ENCODE results near the gene TMEM18.

TMEM18 gene

DNA sequence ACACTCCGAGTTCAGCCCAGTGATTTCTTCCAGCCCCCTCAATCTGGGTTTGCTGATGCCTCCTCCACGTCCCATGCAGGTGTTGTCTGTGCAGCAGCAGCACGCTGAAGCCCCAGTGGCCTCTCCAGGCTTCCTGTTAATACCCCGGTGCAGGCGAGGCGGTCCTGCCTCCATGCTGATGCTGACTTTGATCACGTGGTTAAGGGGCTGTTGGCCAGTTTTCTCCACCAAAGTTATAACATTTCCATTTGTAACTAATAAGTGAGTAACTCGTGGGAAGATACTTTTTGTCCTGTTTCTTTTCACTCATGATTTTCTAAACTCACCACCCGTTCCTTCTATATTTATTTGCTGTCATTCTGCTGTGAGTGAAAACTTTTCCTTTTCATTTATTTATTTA is 42.5 kb upstream of the TMEM18 start:
- TF ChIP-seq, protein P1, sequence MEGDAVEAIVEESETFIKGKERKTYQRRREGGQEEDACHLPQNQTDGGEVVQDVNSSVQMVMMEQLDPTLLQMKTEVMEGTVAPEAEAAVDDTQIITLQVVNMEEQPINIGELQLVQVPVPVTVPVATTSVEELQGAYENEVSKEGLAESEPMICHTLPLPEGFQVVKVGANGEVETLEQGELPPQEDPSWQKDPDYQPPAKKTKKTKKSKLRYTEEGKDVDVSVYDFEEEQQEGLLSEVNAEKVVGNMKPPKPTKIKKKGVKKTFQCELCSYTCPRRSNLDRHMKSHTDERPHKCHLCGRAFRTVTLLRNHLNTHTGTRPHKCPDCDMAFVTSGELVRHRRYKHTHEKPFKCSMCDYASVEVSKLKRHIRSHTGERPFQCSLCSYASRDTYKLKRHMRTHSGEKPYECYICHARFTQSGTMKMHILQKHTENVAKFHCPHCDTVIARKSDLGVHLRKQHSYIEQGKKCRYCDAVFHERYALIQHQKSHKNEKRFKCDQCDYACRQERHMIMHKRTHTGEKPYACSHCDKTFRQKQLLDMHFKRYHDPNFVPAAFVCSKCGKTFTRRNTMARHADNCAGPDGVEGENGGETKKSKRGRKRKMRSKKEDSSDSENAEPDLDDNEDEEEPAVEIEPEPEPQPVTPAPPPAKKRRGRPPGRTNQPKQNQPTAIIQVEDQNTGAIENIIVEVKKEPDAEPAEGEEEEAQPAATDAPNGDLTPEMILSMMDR (IDR thresholded peaks at IDR 0.05): no peak

DNA sequence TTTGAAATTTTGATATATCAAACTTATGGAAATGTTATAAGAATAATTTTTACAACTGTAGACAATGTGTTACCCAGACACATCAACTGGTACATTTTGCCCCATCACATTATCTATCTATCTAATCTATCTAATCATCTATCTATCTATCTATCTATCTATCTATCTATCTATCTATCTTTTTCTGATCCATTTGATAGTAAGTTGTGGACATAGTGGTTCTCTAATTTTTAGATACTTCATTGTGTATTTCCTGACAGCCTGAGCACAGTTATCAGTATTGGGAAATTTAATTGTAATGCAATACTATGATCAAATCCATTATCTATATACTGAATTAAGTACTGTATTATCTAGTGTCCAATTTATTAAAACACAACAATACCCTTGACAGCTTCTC is 42.0 kb upstream of the TMEM18 start:
- no peaks in the 10 kb centered on the region for H3K9me3 ChIP-seq
- H3K27me3 ChIP-seq: peaks cover 18% of the 10 kb centered on the region
- no peak overlapping the region for H3K4me3 ChIP-seq (ENCODE audit: low read depth in 1 of 2, low read length in 1 of 2)
- no peak overlapping the region for H3K27ac ChIP-seq
- no peaks in the 10 kb centered on the region for H3K4me1 ChIP-seq (ENCODE audit: control insufficient read depth in 1 of 2, insufficient read depth in 1 of 2, low read depth in 1 of 2, low read length in 1 of 2)
- TF ChIP-seq, protein P1 (IDR thresholded peaks at IDR 0.05): no peak
- H3K36me3 ChIP-seq: no peaks in the 10 kb centered on the region

More for the DNA sequence above, 42.5 kb upstream of the TMEM18 start:
- Histone ChIP-seq H3K36me3 (no peaks in the 10 kb centered on the region), H3K9me3 (no peaks in the 10 kb centered on the region), H3K27me3 (peaks cover 21% of the 10 kb centered on the region), H3K4me3 (ENCODE audit: low read depth in 1 of 2, low read length in 1 of 2) (no peak overlapping the region), H3K4me1 (ENCODE audit: control insufficient read depth in 1 of 2, insufficient read depth in 1 of 2, low read depth in 1 of 2, low read length in 1 of 2) (no peaks in the 10 kb centered on the region), H3K27ac (no peak overlapping the region)

DNA sequence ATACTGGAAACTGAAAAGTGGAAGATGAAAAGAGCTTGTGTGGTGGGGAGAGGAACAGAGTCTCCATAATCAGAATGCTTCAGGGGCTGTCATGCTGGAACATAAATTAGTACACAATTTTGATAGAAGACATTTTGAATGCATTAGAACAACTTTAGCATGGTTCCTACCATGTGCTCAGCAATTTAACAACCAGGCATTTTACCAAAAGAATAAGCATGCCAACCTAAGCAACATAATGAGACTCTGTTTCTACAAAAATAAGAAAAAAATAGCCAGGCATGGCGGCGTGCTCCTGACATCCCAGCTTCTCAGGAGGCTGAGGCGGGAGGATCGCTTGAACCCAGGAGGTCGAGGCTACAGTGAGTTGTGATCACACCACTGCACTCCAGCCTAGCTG is 40.5 kb upstream of the TMEM18 start:
- no peaks in the 10 kb centered on the region for H3K36me3 ChIP-seq
- no peaks in the 10 kb centered on the region for H3K4me1 ChIP-seq (ENCODE audit: control insufficient read depth in 1 of 2, insufficient read depth in 1 of 2, low read depth in 1 of 2, low read length in 1 of 2)
- TF ChIP-seq, protein P1 (IDR thresholded peaks at IDR 0.05): no peak
- H3K27ac ChIP-seq: no peak overlapping the region
- peaks cover 18% of the 10 kb centered on the region for H3K27me3 ChIP-seq
- H3K9me3 ChIP-seq: no peaks in the 10 kb centered on the region
- H3K4me3 ChIP-seq (ENCODE audit: low read depth in 1 of 2, low read length in 1 of 2): no peak overlapping the region

DNA sequence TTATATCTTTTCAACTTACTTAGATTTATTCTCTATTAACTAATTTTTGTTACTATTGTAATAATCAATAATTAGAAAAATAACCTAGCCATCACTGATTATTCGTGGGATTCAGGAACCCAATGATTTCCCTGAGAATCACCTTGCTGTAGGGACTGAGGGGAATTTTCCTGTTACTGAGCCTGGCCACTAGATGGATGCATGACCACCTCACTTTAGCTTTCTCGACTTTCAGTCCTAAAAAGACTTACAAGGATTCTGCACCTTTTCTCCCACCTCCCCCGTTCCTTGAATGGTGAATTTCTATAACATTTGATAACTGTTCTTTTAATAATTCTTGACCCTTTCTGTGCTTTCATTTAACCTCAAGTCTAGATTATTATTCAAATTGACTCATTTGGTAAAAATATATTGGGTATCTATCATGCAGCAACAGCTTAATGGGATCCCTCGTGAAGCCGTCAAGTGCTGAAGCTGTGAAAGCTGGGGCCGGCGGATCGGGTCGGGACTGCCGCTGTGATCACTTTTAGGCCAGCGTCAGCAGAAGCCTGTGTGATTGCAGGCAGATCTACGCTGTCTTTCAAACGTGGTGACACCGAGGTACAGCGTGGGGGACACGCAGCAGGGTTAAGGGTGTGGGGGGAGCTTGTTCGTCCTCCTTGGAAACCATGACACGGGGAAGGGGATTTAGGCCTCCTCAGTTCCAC is 38.8 kb upstream of the TMEM18 start:
- H3K27ac ChIP-seq: no peak overlapping the region
- H3K36me3 ChIP-seq: no peaks in the 10 kb centered on the region
- TF ChIP-seq, protein P1 (IDR thresholded peaks at IDR 0.05): no peak
- H3K27me3 ChIP-seq: peaks cover 19% of the 10 kb centered on the region
- H3K9me3 ChIP-seq: no peaks in the 10 kb centered on the region
- no peaks in the 10 kb centered on the region for H3K4me1 ChIP-seq (ENCODE audit: control insufficient read depth in 1 of 2, insufficient read depth in 1 of 2, low read depth in 1 of 2, low read length in 1 of 2)
- no peak overlapping the region for H3K4me3 ChIP-seq (ENCODE audit: low read depth in 1 of 2, low read length in 1 of 2)

DNA sequence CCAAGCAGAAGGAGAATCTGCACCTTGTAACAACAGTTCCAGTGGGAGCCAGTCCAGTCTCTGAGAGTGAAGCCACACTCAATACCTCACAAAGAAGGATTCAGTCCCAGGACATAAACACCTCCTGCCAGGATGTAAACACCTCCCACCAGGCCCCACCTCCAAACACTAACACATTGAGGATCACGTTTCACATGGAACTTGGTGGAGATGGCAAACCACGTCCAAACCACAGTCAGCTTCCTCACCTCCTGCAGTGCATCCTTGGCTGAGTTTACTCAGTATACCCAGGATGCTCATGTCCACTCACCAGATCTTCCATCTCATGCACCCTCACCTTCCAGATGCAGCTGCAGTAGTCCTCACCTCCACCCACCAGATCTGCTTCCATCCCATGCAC is 37.8 kb upstream of the TMEM18 start:
- H3K27ac ChIP-seq: no peak overlapping the region
- H3K36me3 ChIP-seq: no peaks in the 10 kb centered on the region
- no peaks in the 10 kb centered on the region for H3K4me1 ChIP-seq (ENCODE audit: control insufficient read depth in 1 of 2, insufficient read depth in 1 of 2, low read depth in 1 of 2, low read length in 1 of 2)
- H3K9me3 ChIP-seq: no peaks in the 10 kb centered on the region
- TF ChIP-seq, protein P1 (IDR thresholded peaks at IDR 0.05): no peak
- H3K4me3 ChIP-seq (ENCODE audit: low read depth in 1 of 2, low read length in 1 of 2): no peak overlapping the region
- peaks cover 22% of the 10 kb centered on the region for H3K27me3 ChIP-seq

Data from neutrophil (primary cell).